NCI-H128 (cell line): ENCODE results near the gene RAP2A.

Experiments
- DNase-seq: peaks from one replicate; lab custom pipeline; 2025; ENCODE audit not compliant: unreplicated experiment; lab: John Stamatoyannopoulos, UW

The RAP2A gene

GRCh38 chr13:97433727-97434396, at the start of gene RAP2A:
Gene RAP2A, plus strand, starts transcription at chr13:97434169. Its CDS starts 302 bp downstream, at chr13:97434471.
- DNase-seq: peak; percentile 74

GRCh38 chr13:97384371-97384770, 49.6 kb upstream of the RAP2A start:
- no peak for DNase-seq

GRCh38 chr13:97385146-97385545, 48.8 kb upstream of the RAP2A start:
- DNase-seq: no peak

- no peak for DNase-seq
Observed at GRCh38 chr13:97385854-97386253, 48.1 kb upstream of the RAP2A start.

GRCh38 chr13:97386801-97387484, 47.0 kb upstream of the RAP2A start:
- no peak for DNase-seq

DNA sequence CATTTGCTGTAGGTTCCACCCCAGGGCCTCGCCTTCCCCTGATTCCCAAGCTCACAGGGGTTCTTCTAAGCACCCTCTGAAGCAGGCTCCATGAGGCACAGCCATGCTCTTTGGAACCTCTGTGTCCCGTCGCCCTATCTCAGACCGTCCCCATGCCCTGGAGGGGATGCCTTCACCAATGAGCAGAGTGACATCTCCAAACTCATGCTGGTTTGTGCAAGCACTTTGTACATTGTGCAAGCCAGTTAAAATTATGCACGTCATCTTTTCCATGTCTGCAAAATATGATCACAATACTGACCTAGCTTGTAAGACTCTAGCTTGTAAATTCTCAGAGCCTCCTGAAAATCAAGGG, 46.5 kb upstream of the RAP2A start:
- no peak for DNase-seq

DNA sequence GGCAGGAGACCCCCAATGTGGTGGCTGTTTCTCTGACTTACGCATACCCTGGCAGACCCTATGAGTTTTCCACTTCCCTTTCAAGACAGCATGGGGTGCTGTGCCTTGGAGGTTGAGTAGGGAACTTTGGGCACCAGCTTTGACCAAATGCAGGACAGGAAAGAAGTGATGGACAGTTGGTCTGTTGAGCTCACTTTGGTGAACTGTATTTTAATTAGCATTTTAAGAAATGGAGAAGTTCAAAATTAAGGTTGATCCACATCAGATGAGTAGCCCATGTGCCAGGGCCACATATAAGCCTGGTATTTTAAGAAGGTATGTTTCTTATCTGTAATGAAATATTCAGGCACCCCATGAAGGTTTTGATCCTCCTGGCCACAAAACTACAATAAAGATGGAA, 46.1 kb upstream of the RAP2A start:
- DNase-seq: no peak

DNA sequence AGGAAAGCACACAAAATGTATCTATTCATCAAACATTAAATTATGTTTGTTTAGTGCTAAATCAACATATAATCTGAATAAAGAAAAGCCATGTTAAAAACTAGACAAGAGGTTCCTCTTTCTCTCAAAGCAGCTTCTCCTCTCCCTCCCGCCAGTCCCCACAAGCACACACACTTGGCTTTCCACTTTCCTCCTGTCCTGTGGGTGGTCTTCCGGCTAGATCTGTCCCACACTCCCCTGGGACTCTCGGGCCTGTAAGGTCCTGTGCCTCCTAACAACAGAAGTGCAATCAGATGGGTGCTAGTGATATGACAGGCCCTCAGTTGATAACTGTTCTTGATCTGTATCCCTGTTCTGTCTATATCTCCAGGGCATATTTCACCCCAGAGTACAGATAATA, 45.6 kb upstream of the RAP2A start:
- DNase-seq: no peak

DNA sequence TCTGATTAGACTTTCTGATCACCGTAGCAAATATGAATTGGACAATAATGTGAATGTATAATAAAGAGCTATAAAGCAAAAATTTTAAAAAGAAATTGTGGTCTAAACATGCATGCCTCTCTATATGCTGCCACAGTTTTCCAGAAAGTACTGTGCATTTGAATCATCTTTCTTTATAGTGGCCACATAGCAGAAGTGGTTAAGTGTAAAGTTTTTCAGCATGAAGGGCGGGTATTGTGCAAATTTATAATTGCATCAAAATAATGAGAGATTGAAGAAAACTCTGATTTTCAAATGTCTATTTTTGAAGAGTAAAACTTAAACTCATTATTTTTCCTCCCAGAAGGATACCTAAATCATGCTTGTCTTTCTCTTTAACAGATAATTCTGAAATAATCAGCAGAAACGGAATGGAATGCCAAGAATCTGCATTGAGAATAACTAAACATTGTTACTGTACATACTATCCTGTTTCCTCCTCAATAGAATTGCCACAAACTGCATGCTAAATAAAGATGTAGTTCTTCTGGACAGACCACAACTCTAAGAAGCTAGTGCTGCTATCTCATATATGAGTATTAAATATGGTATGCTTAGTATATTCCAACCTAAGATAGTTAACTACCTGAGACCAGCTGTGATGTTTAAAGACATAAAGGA, 42.9 kb upstream of the RAP2A start:
- DNase-seq: no peak

GRCh38 chr13:97392020-97392419, 41.9 kb upstream of the RAP2A start:
- DNase-seq: no peak

- no peak for DNase-seq
Observed at GRCh38 chr13:97394542-97394941, 39.4 kb upstream of the RAP2A start.

DNA sequence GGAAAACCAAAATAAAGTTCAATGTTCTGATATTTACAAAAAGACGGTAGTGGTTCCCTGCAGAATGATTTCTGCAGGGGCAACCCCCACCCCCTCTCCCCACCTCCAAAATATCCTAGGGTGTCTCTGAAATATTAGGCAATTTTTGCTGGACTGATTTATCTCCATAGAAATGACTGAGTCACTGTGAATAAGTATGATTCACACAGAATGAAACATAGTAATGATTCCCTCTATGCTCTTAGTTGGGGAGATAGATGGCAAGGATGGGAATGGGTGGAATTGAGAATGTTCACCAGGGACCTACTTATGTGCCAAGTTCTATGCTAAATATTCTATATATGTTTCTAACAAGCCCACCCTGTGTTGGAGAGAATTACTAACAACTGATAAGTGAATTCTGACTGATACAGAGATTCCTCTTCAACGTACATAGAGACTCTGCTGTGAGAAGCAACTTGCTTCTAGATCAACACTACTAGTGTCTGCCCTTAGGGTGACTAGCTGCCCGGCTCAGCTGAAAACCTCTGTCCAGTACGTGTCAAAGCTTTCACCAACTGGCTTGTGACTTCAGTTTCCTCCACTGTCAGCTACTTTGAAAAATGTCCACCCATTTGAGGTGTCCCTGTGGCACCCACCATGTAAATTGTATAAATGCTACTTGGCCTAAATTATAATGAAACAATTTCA, 38.4 kb upstream of the RAP2A start:
- no peak for DNase-seq

- DNase-seq: no peak
Observed at GRCh38 chr13:97397267-97397666, 36.7 kb upstream of the RAP2A start.

DNA sequence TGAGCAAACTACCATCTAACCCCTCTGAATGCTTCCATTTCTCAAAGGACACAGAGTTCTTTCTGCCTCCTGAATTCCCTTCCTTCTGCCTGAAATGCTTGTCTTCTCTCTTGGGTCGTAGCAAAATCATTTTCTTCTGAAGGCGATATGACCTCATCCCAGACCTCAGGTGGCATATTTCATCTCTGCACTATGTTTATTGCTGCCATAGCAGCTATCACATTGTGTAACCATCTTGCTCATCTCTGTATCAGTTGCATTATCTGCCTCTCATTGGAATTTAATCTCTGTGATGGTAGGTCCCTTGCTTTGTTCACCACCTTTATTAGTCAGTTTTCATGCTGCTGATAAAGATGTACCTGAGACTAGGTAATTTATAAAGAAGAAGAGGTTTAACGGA, 32.5 kb upstream of the RAP2A start:
- no peak for DNase-seq

- DNase-seq: no peak
Observed at GRCh38 chr13:97403893-97404750, 29.8 kb upstream of the RAP2A start.

GRCh38 chr13:97407540-97407939, 26.4 kb upstream of the RAP2A start:
- DNase-seq: no peak

- DNase-seq: no peak
Observed at GRCh38 chr13:97408938-97409337, 25.0 kb upstream of the RAP2A start.

GRCh38 chr13:97411984-97412383, 22.0 kb upstream of the RAP2A start:
- DNase-seq: no peak

- no peak for DNase-seq
Observed at GRCh38 chr13:97413694-97414093, 20.3 kb upstream of the RAP2A start.

DNA sequence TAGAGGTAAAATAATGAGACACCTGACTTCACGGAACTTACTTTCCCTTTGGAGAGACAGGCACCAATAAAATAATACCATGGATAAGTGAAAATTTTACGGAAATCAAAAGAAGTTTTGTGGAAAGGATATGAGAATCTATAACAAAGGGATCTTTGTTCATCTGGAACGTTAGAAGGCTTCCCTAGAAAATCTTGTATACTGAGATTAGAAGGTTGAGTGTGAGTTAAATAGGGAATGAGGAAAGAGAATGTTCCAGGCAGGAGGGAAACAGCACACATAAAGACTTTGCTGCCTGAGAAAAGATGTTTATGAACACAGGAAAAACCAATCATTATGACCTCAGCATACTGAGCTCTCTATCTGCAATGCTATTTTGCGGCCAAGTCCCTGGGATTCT, 19.6 kb upstream of the RAP2A start:
- no peak for DNase-seq

- DNase-seq: no peak
Observed at GRCh38 chr13:97417698-97418097, 16.3 kb upstream of the RAP2A start.
